HG02588 (cell line): ENCODE results near the gene CTTN.

Source experiments
- ATAC-seq: cut with Tn5 transposase; IDR thresholded peaks from one replicate; pipeline ENCODE4 v1.9.1; 2021; ENCODE audit warnings: mild to moderate bottlenecking, moderate library complexity; ENCODE audit not compliant: unreplicated experiment

Gene CTTN

DNA sequence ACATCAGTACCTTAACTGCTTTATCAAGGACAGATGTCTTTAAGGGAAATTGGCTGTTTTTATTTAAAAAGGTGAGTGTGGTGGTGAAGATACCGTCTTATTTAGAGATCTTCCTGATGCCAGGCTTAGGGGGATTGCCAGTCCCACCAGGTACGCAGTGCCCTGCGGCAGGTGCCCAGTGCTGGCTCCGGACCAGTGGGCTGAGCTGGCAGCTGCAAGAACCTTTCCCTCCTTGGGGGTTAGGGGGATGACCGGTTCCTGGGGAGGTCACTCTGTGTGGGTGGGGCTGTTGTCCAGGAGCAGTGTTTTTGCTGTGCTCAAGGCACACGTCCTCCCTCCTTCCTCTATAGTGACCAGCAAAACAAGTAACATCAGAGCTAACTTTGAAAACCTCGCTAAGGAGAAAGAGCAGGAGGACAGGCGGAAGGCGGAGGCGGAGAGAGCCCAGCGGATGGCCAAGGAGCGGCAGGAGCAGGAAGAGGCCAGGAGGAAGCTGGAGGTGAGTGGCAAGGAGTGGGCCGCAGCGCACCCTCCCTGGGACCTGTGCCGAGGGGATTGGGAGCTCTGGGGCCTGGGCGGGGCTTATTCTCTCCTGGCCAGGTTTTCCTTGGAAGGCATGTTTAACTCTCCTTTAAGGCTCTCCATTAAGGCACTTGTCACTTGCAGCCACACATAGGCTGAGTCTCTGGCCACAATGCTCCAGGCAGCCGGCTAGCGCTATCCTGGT is 30.5 kb downstream of the CTTN start:
- ATAC-seq, result no peak

GRCh38 chr11:70429428-70429705 is 31.0 kb downstream of the CTTN start:
- ATAC-seq, result no peak

DNA sequence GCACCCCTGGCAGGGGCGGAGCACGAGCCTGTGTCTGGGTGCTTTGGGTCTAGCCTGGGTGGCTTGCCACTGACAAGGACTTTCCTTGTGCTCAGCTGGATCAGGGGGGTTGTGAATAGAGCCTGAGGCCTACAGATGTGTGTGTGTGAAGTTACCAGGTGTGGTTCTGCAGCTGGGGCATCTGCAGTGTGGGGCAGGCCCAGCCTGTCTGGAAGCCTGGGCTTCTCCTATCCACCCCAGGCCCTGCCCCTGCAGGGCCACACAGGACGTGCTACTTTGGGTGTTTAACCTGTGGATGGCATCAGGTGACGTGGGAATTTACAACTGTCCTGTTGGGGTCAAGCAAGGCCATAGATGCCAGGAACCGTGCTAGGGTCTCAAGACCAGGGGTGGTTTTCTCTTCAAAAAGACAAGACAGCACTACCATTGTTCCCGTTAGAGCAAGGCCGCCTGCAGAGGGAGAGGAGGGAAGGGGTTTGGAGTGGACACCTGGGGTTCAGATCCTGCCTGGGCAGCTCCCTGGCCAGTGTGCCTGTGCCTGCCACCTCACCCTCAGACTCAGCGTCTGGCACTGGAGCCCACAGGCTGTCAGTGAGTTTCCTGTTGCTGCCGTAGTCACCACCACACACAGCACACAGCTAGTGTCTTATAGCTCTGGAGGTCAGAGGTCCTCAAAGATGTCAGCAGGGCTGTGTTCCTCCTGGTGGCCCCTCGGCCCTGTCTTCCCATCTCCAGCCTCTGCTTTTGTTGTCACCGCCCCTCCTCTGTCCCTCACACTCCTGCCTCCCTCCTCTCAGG is 31.6 kb downstream of the CTTN start:
- ATAC-seq, result no peak

DNA sequence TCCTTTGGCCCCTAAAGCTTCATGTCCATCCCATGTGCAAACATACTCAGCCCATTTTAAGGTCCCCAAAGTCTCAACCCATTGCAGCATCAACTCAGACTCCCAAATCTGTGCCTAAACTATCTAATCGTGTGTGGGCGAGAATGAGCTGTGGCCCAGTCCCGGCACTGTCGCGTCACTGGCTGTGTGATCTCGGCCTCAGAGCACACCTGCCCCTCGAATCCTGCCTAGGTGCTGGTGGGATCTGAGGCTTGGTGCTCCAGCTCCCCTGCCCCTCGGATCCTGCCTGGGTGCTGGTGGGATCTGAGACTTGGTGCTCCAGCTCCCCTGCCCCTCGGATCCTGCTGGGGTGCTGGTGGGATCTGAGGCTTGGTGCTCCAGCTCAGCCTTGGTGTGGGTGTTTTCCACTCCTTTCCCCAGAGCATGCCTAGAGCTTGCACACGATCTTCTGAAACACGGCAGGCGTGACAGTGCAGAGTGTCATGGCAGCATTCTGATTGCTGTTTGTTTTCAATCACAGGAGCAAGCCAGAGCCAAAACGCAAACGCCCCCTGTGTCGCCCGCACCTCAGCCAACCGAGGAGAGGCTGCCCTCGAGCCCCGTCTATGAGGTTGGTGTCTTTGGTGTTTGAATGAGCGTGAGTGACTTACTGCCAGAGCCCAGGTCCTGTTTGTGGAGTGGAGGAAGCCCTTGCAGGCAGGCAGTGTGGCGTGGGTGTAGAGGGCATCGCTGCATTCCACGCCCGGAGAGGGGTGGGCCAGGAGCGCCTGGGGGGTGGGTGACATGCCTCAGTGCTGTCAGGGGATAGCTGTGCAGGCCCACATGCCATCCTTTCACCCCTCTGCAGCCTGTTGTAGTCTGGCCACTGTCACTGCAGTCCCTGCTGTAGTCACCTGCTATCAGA is 32.6 kb downstream of the CTTN start:
- no peak for ATAC-seq

DNA sequence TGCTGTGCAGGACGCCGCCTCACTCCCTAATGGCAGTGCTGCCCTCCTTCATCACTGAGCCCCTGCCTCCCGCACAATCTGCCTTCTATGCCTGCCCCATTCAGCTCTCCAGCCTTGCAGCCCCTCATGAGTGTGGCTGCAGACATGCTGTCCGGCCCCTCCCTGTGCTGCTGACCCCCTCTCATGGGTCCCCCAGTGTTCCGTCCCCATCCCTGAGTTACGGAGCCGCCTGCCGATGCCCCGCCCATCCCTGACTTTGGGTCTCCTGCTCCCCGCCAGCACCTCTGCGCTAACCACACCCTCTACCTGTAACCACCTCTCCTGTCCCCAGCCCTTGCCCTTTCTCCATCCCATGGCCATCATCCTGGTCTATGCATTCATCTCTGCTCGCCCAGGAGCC is 33.3 kb downstream of the CTTN start:
- ATAC-seq, result no peak

- no peak for ATAC-seq
These were observed 33.7 kb downstream of the CTTN start for GRCh38 chr11:70432065-70432464.

DNA sequence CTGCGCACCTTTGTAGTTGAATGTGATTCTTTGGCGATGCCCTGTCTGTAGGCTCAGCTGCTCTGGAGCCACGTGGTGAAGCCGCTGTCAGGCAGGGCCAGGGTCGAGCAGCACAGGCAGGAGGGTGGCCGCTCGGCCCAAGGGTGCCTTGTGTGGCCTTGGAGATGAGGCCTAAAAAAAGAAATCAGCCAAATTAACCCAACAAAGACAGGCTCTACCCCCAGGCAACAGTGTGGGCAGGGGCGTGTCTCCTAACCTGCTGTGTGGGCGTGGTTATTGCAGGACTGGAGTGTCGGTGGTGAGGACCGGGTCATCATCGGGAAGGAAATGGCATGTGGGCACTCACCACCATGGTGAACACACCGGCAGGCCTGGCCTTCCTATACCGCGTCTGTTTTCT is 34.3 kb downstream of the CTTN start:
- no peak for ATAC-seq

DNA sequence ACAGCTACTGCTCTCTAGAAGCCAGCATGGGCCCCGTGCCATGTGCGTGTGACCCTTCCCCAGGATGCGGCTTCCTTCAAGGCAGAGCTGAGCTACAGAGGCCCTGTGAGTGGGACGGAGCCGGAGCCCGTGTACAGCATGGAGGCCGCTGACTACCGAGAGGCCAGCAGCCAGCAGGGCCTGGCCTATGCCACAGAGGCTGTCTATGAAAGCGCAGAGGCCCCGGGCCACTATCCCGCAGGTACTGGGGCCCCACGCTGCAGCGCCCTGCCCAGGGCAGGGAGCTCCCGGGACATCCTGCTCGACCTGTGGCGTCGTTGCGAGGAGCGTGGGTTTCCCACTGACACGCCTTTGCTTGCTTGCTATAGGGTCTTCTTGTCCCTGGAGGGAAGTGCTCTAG is 34.7 kb downstream of the CTTN start:
- no peak for ATAC-seq

GRCh38 chr11:70433526-70433925 is 35.2 kb downstream of the CTTN start:
- ATAC-seq, result no peak

DNA sequence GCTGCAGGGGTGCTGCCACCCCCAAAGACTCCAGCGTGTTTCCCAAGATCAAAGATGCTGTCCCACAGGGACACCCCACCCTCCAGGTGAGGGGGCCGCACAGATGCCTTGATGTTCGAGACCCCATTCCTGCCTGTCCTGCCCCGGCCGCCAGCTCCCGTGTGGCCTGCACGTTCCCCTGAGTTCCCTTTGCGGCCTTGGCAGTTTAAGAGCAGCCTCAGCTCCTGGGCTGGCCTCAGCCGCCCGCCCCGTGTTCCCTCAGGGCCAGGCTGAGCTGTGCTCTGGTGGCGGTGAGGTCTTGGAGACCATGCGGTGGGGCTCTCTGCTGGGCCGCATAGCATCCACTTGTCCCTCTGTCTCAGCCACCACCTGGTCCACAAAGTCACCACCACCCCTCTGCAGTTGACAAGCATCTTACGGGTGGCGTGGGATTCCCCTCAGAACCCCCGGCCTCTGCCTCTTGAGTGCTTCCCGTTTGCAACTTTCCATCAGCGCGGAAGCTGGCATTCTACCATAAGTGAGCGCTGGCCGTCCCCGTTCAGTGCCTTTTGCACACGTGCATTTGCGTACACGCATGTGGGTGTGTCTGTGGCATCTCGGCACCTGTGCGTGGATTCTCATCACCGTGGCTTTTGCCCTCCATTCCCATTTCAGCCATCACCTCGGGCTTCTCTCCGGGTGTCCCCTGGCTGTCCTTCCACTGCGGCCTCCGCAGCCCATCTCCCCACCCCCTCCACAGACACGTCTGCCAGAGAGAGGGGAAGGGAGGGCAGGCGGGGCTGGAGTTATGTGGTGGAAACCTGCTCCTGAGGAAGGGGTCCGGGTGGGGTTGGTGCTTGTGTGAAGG is 35.9 kb downstream of the CTTN start:
- no peak for ATAC-seq

- ATAC-seq, result no peak
These were observed 36.5 kb downstream of the CTTN start for GRCh38 chr11:70434813-70435278.

GRCh38 chr11:70435361-70435760 is 37.0 kb downstream of the CTTN start:
- ATAC-seq, result no peak

GRCh38 chr11:70435765-70436500 is 37.6 kb downstream of the CTTN start:
- ATAC-seq, result no peak

DNA sequence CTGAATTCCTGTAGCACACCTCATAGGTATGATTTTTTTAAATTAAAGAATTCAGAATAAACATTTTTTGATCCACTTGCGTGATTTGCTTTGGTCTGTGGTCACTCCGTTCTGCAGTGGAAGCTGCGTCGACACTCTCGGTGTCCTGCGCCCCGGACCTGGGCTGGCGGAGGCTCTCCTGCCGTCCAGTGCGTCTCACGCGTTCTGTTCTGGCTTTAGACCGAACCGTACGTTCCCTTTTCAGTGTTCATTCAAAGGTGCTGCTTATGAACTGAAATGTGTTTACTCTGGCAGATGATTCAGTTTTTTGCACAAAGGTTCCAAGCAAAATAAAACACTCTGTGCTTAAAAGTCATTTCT is 38.2 kb downstream of the CTTN start:
- no peak for ATAC-seq

- no peak for ATAC-seq
These were observed 38.9 kb downstream of the CTTN start for GRCh38 chr11:70437111-70437784.

- ATAC-seq, result no peak
These were observed 41.9 kb downstream of the CTTN start for GRCh38 chr11:70440206-70440605.

GRCh38 chr11:70443773-70444030 is 45.4 kb downstream of the CTTN start:
- ATAC-seq, result no peak

GRCh38 chr11:70445091-70445490 is 46.8 kb downstream of the CTTN start:
- no peak for ATAC-seq

DNA sequence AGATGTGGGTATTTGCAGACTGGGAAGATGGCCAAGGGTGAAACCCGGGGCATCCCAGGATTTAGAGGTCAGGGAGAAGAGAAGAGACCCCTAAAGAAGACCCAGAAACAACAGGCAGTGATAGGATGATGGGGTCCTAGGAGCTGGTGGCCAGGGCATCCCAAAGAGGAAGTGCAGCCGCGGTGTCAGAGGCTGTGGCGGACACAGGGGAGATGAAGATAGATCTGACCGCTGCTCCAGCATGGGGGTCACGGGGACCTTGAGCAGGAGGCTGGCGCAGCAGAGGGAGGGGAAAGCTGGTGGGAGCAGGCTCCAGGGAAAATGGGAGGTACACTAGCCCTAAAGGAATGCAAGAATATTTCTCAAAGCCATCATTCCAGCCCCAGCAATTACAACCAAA is 47.3 kb downstream of the CTTN start:
- no peak for ATAC-seq
